GM12878 (cell line): Measurements from ENCODE around the gene SHMT2. TPM values are rescaled to one million over a fixed set of nuclear protein-coding genes. Genes with fewer than 3 reads are reported as not detected.

Experiments
- ATAC-seq: fragments of 200-7000 bp; cut with Tn5 transposase; 3 replicates; pipeline ENCODE4 v1.9.1; 2020; ENCODE audit warnings: mild to moderate bottlenecking, moderate library complexity
- BruUV-seq: library from RNA; stranded (reverse); fragments of 400-500 nt; replicated peaks from 2 replicates; lab custom pipeline; 2021; lab: Mats Ljungman, UMichigan
- CTCF ChIA-PET: fragments of 300-600 bp; sonication (Branson Sonifier 250); formaldehyde crosslinking; extraction: SDS; loops from one replicate; lab custom pipeline; 2021; ENCODE audit warnings: inconsistent platforms; lab: Yijun Ruan, JAX
- POLR2A ChIA-PET: fragments of 350-600 bp; formaldehyde crosslinking; extraction: SDS; loops from one replicate; lab custom pipeline; 2021; ENCODE audit warnings: inconsistent platforms; lab: Charles Lee
- RAD21 ChIA-PET: fragments of 300-600 bp; sonication (Branson Sonifier 250); formaldehyde crosslinking; loops from one replicate; lab custom pipeline; 2023; ENCODE audit warnings: antibody characterized with exemption; ENCODE audit not compliant: unreplicated experiment; lab: Charles Lee
- SMC1A ChIA-PET: fragments of 300-600 bp; sonication (Branson Sonifier 250); formaldehyde crosslinking; loops from one replicate; lab custom pipeline; 2023; ENCODE audit not compliant: unreplicated experiment, uncharacterized antibody; lab: Charles Lee
- DNase-seq: peaks from one replicate; pipeline ENCODE4 v3.0.0-alpha.2; 2011; ENCODE audit warnings: low read depth, low spot score
- FAIRE-seq: peaks from 3 replicates; lab custom pipeline; 2011; peaks lifted over from hg19 to GRCh38; lab: Jason Lieb, UNC
- H2AFZ ChIP-seq: 2 replicates; pipeline ENCODE4 v1.6.0; 2011; ENCODE audit warnings: low read depth, low read length, control low read depth; ENCODE audit not compliant: control insufficient read depth
- H3K27ac ChIP-seq: 2 replicates; pipeline ENCODE4 v1.5.1; 2011; ENCODE audit warnings: control low read depth; ENCODE audit not compliant: control insufficient read depth, insufficient read depth
- H3K27me3 ChIP-seq, 2 experiments: replicated peaks in 1 of 2; 2 replicates each; pipeline versions ENCODE4 v1.6.0 to v1.6.1; 2011; ENCODE audit warnings: low read length in 1 of 2; ENCODE audit not compliant: control insufficient read depth in 2 of 2, insufficient read depth in 2 of 2
- H3K36me3 ChIP-seq, 2 experiments: 2 replicates each; pipeline ENCODE4 v1.5.1; 2011; ENCODE audit warnings: low read length in 1 of 2; ENCODE audit not compliant: control insufficient read depth in 2 of 2, insufficient read depth in 2 of 2
- H3K4me1 ChIP-seq: 2 replicates; pipeline ENCODE4 v1.6.1; 2011; ENCODE audit warnings: mild to moderate bottlenecking, low read length, moderate library complexity, mixed read lengths; ENCODE audit not compliant: control insufficient read depth, insufficient read depth
- H3K4me2 ChIP-seq: 2 replicates; pipeline ENCODE4 v1.6.0; 2011; ENCODE audit warnings: control low read depth; ENCODE audit not compliant: control insufficient read depth, insufficient read depth
- H3K4me3 ChIP-seq: fragments of 200-600 bp; sonication (generic); 2 replicates; pipeline ENCODE4 v1.5.1; 2016
- H3K79me2 ChIP-seq: 2 replicates; pipeline ENCODE4 v1.6.0; 2011; ENCODE audit warnings: low read length; ENCODE audit not compliant: control insufficient read depth, insufficient read depth
- H3K9ac ChIP-seq: 2 replicates; pipeline ENCODE4 v1.8.0; 2011; ENCODE audit warnings: low read length, control low read depth, mixed read lengths; ENCODE audit not compliant: control insufficient read depth, insufficient read depth
- H3K9me3 ChIP-seq: replicated peaks from 3 replicates; pipeline ENCODE4 v1.5.1; 2011; ENCODE audit warnings: mild to moderate bottlenecking, low read length; ENCODE audit not compliant: control insufficient read depth, insufficient read depth
- H4K20me1 ChIP-seq: 2 replicates; pipeline ENCODE4 v1.6.0; 2011; ENCODE audit not compliant: control insufficient read depth, insufficient read depth
- KLF5 ChIP-seq: fragments of 450-650 bp; IDR thresholded peaks from 2 replicates; pipeline ENCODE4 v1.6.1; 2014; ENCODE audit warnings: mild to moderate bottlenecking; ENCODE audit not compliant: partially characterized antibody
- MXI1 ChIP-seq: fragments of 150-350 bp; IDR thresholded peaks from 2 replicates; pipeline ENCODE4 v1.6.1; 2011; ENCODE audit warnings: low read depth, mild to moderate bottlenecking, inconsistent platforms, low read length, improper control_type of control experiment
- ZNF622 ChIP-seq: fragments of 450-650 bp; IDR thresholded peaks from 2 replicates; pipeline ENCODE4 v1.6.1; 2017; ENCODE audit warnings: mild to moderate bottlenecking, inconsistent platforms
- WGBS: methylation state at CpG from one replicate; pipeline ENCODE4 v1.1.6; 2016; ENCODE audit warnings: low lambda C conversion rate; ENCODE audit not compliant: insufficient replicate concordance, insufficient coverage; ENCODE audit errors: missing lambda C conversion rate; 5-methylcytosine and 5-hydroxymethylcytosine counted together
- in situ Hi-C: fragments of 300-500 bp; cut with MboI; formaldehyde crosslinking; loops from 9 replicates; pipeline ENCODE4 v1.14.3; 2018; ENCODE audit warnings: mixed read lengths
- intact Hi-C: fragments of 100-400 bp; cut with micrococcal nuclease; formaldehyde crosslinking; loops from one replicate; pipeline ENCODE4 v1.14.2; 2022; ENCODE audit not compliant: unreplicated experiment
- polyA plus RNA-seq, 11 experiments: library from polyadenylated mRNA; depleted of rRNA in 4 of 11; unstranded in 6 of 11; stranded (reverse) in 5 of 11; fragments of >200 nt; fragmentation: Nextera tagmentation in 4 of 11; fragmentation: Illumina TruSeq in 1 of 11; extraction: Ambion mirVana in 4 of 11; extraction: Trizol in 1 of 11; gene quantifications; 1 replicate in 1 of 11; 2 replicates in 10 of 11; pipeline versions ENCODE4 v1.2.1 to v1.2.3, GENCODE V29; 2011 to 2016; ENCODE audit warnings: inconsistent platforms in 2 of 11, missing spikeins in 2 of 11, low read depth in 1 of 11
- total RNA-seq, 4 experiments: library from RNA; depleted of rRNA in 3 of 4; stranded (reverse); fragments of >200 nt in 3 of 4; fragmentation: Illumina TruSeq in 1 of 4; extraction: Trizol in 1 of 4; gene quantifications; 2 replicates each; pipeline versions ENCODE4 v1.2.1 to v1.2.3, GENCODE V29; 2013 to 2021
- TF ChIP-seq, protein P1 (sequence below): fragments of 450-650 bp; IDR thresholded peaks from 2 replicates; pipeline ENCODE4 v1.6.1; 2016; ENCODE audit warnings: mild to moderate bottlenecking, moderate library complexity, borderline replicate concordance
- TF ChIP-seq, protein P2 (sequence below): IDR thresholded peaks from 2 replicates; pipeline ENCODE4 v1.6.1; 2012; ENCODE audit warnings: low read depth, low read length, improper control_type of control experiment

Gene SHMT2
- total and polyA plus RNA-seq, 10 of the 15 experiments (the other 5 are each of a cell fraction or from before 2014, with no cell fraction given), result 57.0 to 292 (median 186) TPM

DNA sequence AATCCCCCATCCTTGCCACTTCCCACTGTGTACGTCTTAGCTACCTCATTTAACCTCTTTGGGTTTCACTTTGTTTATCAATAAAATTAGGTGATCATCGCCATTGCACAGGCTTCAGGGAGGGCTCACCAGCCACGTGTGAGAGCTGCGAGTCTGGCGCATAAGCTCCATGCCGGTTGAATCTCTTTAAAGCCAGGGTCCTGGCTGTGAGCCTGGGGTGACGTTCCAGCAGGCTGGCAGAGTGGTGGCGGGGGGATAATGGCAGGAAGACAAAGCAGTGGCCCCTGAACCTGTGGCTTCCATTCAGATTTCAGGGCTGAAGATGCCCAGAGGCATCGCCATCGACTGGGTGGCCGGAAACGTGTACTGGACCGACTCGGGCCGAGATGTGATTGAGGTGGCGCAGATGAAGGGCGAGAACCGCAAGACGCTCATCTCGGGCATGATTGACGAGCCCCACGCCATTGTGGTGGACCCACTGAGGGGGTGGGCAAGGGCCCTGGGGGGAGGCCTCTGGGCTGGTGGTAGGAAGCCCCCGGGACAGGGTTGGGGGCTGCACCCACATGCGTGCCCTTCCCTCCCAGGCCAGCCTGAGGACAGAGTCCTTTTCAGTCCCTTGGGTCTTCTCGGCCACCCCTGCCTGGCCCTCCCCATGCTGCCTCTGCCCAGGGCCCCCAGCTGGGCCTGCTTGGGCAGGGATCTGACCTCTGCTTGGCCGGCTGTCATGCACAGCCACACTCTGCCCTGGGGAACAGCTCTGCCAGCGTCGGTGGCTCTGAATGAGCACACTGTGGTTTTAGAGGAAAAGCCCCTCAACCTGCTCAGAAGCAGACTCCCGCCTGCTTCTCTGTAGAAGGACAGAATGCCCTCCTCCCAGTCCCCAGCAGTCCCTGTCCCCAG, 21.5 kb upstream of the SHMT2 start:
- ChIA-PET RAD21 (no interaction called here), SMC1A (no interaction called here), CTCF (interaction anchor here (1.1 to 1.4 kb wide), 2 partner anchors 35 to 84 kb away, joined by 3 to 5 read pairs; no protein-coding TSS in a partner anchor), POLR2A (interaction anchor here (0.5 kb wide), 1 partner anchor 74 kb away, joined by 3 read pairs; no protein-coding TSS in a partner anchor)
- Histone ChIP-seq H3K27me3 (no peaks in the 10 kb centered on the region; a peak in 1 of 4 replicates), H4K20me1 (no peaks in the 10 kb centered on the region), H3K9ac (no peak overlapping the region), H3K27ac (no peak overlapping the region), H2AFZ (no peak overlapping the region), H3K4me3 (no peak overlapping the region), H3K36me3 (no peaks in the 10 kb centered on the region), H3K4me2 (no peak overlapping the region), H3K4me1 (no peaks in the 10 kb centered on the region), H3K9me3 (no peaks in the 10 kb centered on the region), H3K79me2 (no peaks in the 10 kb centered on the region)
- no TSS peak for BruUV-seq
- FAIRE-seq (no peak), DNase-seq (no peak), ATAC-seq (peak; percentile 68)
- intact Hi-C loops, result no loop called here
- TF ChIP-seq, protein P1, sequence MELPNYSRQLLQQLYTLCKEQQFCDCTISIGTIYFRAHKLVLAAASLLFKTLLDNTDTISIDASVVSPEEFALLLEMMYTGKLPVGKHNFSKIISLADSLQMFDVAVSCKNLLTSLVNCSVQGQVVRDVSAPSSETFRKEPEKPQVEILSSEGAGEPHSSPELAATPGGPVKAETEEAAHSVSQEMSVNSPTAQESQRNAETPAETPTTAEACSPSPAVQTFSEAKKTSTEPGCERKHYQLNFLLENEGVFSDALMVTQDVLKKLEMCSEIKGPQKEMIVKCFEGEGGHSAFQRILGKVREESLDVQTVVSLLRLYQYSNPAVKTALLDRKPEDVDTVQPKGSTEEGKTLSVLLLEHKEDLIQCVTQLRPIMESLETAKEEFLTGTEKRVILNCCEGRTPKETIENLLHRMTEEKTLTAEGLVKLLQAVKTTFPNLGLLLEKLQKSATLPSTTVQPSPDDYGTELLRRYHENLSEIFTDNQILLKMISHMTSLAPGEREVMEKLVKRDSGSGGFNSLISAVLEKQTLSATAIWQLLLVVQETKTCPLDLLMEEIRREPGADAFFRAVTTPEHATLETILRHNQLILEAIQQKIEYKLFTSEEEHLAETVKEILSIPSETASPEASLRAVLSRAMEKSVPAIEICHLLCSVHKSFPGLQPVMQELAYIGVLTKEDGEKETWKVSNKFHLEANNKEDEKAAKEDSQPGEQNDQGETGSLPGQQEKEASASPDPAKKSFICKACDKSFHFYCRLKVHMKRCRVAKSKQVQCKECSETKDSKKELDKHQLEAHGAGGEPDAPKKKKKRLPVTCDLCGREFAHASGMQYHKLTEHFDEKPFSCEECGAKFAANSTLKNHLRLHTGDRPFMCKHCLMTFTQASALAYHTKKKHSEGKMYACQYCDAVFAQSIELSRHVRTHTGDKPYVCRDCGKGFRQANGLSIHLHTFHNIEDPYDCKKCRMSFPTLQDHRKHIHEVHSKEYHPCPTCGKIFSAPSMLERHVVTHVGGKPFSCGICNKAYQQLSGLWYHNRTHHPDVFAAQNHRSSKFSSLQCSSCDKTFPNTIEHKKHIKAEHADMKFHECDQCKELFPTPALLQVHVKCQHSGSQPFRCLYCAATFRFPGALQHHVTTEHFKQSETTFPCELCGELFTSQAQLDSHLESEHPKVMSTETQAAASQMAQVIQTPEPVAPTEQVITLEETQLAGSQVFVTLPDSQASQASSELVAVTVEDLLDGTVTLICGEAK, result no peak
- TF ChIP-seq MXI1, result no peak
- TF ChIP-seq, protein P2, sequence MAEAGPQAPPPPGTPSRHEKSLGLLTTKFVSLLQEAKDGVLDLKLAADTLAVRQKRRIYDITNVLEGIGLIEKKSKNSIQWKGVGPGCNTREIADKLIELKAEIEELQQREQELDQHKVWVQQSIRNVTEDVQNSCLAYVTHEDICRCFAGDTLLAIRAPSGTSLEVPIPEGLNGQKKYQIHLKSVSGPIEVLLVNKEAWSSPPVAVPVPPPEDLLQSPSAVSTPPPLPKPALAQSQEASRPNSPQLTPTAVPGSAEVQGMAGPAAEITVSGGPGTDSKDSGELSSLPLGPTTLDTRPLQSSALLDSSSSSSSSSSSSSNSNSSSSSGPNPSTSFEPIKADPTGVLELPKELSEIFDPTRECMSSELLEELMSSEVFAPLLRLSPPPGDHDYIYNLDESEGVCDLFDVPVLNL, result no peak
- no peak for TF ChIP-seq ZNF622
- TF ChIP-seq KLF5, result no peak
- in situ Hi-C loops, result no loop called here
- 48% methylated on average over 29 of the region's 29 CpGs for WGBS
